Mesendoderm (in vitro differentiated cells): ENCODE results near the gene TEPSIN.

Experiments used
- DNase-seq: peaks from one replicate; pipeline ENCODE4 v3.0.0; 2013
- H2AK5ac ChIP-seq: 2 replicates; pipeline ENCODE4 v1.6.1; 2013; ENCODE audit warnings: low read length, inconsistent platforms
- H2BK120ac ChIP-seq: 2 replicates; pipeline ENCODE4 v1.6.1; 2013; ENCODE audit warnings: low read depth, mild to moderate bottlenecking, low read length, moderate library complexity, mixed read lengths
- H2BK15ac ChIP-seq: replicated peaks from 2 replicates; pipeline ENCODE4 v1.6.1; 2013; ENCODE audit warnings: low read depth, mild to moderate bottlenecking, moderate library complexity
- H2BK5ac ChIP-seq: 2 replicates; pipeline ENCODE4 v1.6.1; 2013; ENCODE audit warnings: low read length, inconsistent platforms
- H3K18ac ChIP-seq: 2 replicates; pipeline ENCODE4 v1.6.1; 2013; ENCODE audit warnings: mild to moderate bottlenecking, low read length, mixed read lengths
- H3K23ac ChIP-seq: one replicate; pipeline ENCODE4 v1.6.1; 2013; ENCODE audit warnings: low read length
- H3K27ac ChIP-seq: 2 replicates; pipeline ENCODE4 v1.5.1; 2013; ENCODE audit warnings: low read depth, mild to moderate bottlenecking, inconsistent platforms, low read length, moderate library complexity
- H3K27me3 ChIP-seq: 2 replicates; pipeline ENCODE4 v1.6.1; 2013; ENCODE audit warnings: low read length, control low read depth, mild to moderate bottlenecking, inconsistent platforms; ENCODE audit not compliant: insufficient read depth, poor library complexity
- H3K36me3 ChIP-seq: 2 replicates; pipeline ENCODE4 v1.6.1; 2013; ENCODE audit warnings: low read length, inconsistent platforms; ENCODE audit not compliant: control insufficient read depth, insufficient read depth
- H3K4ac ChIP-seq: one replicate; pipeline ENCODE4 v1.6.1; 2013; ENCODE audit warnings: low read depth, mild to moderate bottlenecking, low read length, moderate library complexity
- H3K4me1 ChIP-seq: 2 replicates; pipeline ENCODE4 v1.6.1; 2013; ENCODE audit warnings: low read depth, low read length, inconsistent platforms; ENCODE audit not compliant: control insufficient read depth
- H3K4me2 ChIP-seq: 2 replicates; pipeline ENCODE4 v1.6.1; 2013; ENCODE audit warnings: low read length
- H3K4me3 ChIP-seq: 2 replicates; pipeline ENCODE4 v1.5.1; 2013; ENCODE audit warnings: mild to moderate bottlenecking, low read length
- H3K56ac ChIP-seq: one replicate; pipeline ENCODE4 v1.6.1; 2013; ENCODE audit warnings: low read length
- H3K79me1 ChIP-seq: 2 replicates; pipeline ENCODE4 v1.6.1; 2013; ENCODE audit warnings: low read length, inconsistent platforms
- H3K79me2 ChIP-seq: 2 replicates; pipeline ENCODE4 v1.6.1; 2013; ENCODE audit warnings: mild to moderate bottlenecking, low read length; ENCODE audit not compliant: control insufficient read depth, insufficient read depth
- H3K9ac ChIP-seq: 2 replicates; pipeline ENCODE4 v1.6.1; 2013; ENCODE audit warnings: low read length, inconsistent platforms
- H4K5ac ChIP-seq: one replicate; pipeline ENCODE4 v1.6.1; 2013; ENCODE audit warnings: low read length
- H4K8ac ChIP-seq: one replicate; pipeline ENCODE4 v1.6.1; 2013; ENCODE audit warnings: low read depth, mild to moderate bottlenecking, control low read depth, low read length, moderate library complexity
- WGBS: extraction: QIAGEN DNeasy Blood & Tissue Kit; methylation state at CpG from one replicate; pipeline ENCODE4 v1.1.7; 2013; ENCODE audit warnings: low lambda C conversion rate, missing lambda C conversion rate; ENCODE audit not compliant: insufficient coverage; ENCODE audit errors: extremely low coverage; 5-methylcytosine and 5-hydroxymethylcytosine counted together

Gene TEPSIN

GRCh38 chr17:81265576-81265975 is 26.7 kb upstream of the TEPSIN start:
- Histone ChIP-seq H3K79me2 (no peaks in the 10 kb centered on the region), H3K18ac (no peak overlapping the region), H3K27ac (no peak overlapping the region), H2BK15ac (no peak overlapping the region), H4K8ac (no peak overlapping the region), H3K9ac (no peak overlapping the region), H3K4me1 (no peaks in the 10 kb centered on the region), H3K36me3 (no peaks in the 10 kb centered on the region), H2BK5ac (no peak overlapping the region), H3K23ac (no peak overlapping the region), H3K56ac (no peak overlapping the region), H3K4me2 (no peak overlapping the region), H3K27me3 (no peaks in the 10 kb centered on the region), H4K5ac (no peak overlapping the region), H3K4ac (no peak overlapping the region), H2AK5ac (no peak overlapping the region), H3K4me3 (no peak overlapping the region), H2BK120ac (no peak overlapping the region), H3K79me1 (no peaks in the 10 kb centered on the region)
- DNase-seq: no peak
- no CpG with 5 or more reads among the region's 22 CpGs for WGBS

GRCh38 chr17:81264640-81265039 is 25.8 kb upstream of the TEPSIN start:
- H3K4ac ChIP-seq: no peak overlapping the region
- H3K79me1 ChIP-seq: no peaks in the 10 kb centered on the region
- H2BK5ac ChIP-seq: no peak overlapping the region
- no peak overlapping the region for H4K5ac ChIP-seq
- no peaks in the 10 kb centered on the region for H3K36me3 ChIP-seq
- no peaks in the 10 kb centered on the region for H3K79me2 ChIP-seq
- no CpG with 5 or more reads among the region's 12 CpGs for WGBS
- no peaks in the 10 kb centered on the region for H3K27me3 ChIP-seq
- H3K18ac ChIP-seq: no peak overlapping the region
- no peak overlapping the region for H3K4me2 ChIP-seq
- H3K27ac ChIP-seq: no peak overlapping the region
- H3K9ac ChIP-seq: no peak overlapping the region
- DNase-seq: no peak
- no peak overlapping the region for H3K23ac ChIP-seq
- no peak overlapping the region for H4K8ac ChIP-seq
- H2BK120ac ChIP-seq: no peak overlapping the region
- H3K4me3 ChIP-seq: no peak overlapping the region
- no peak overlapping the region for H3K56ac ChIP-seq
- H3K4me1 ChIP-seq: no peaks in the 10 kb centered on the region
- no peak overlapping the region for H2AK5ac ChIP-seq
- H2BK15ac ChIP-seq: no peak overlapping the region

- no peak overlapping the region for H3K27ac ChIP-seq
- no peaks in the 10 kb centered on the region for H3K79me1 ChIP-seq
- no peak overlapping the region for H2BK5ac ChIP-seq
- no peak for DNase-seq
- no peak overlapping the region for H3K23ac ChIP-seq
- H4K8ac ChIP-seq: no peak overlapping the region
- H4K5ac ChIP-seq: no peak overlapping the region
- H3K4me2 ChIP-seq: no peak overlapping the region
- no peak overlapping the region for H3K56ac ChIP-seq
- no peak overlapping the region for H2BK120ac ChIP-seq
- no peaks in the 10 kb centered on the region for H3K79me2 ChIP-seq
- H3K36me3 ChIP-seq: peaks cover 1% of the 10 kb centered on the region
- no peak overlapping the region for H3K4ac ChIP-seq
- H3K18ac ChIP-seq: no peak overlapping the region
- no CpG with 5 or more reads among the region's 40 CpGs for WGBS
- no peak overlapping the region for H3K4me3 ChIP-seq
- H3K27me3 ChIP-seq: no peaks in the 10 kb centered on the region
- H2BK15ac ChIP-seq: no peak overlapping the region
- no peak overlapping the region for H2AK5ac ChIP-seq
- H3K4me1 ChIP-seq: no peaks in the 10 kb centered on the region
- H3K9ac ChIP-seq: no peak overlapping the region
These were observed 24.7 kb upstream of the TEPSIN start for GRCh38 chr17:81263371-81264181.

GRCh38 chr17:81261582-81262336 is 22.9 kb upstream of the TEPSIN start:
- Histone ChIP-seq H3K4me3 (no peak overlapping the region), H3K9ac (no peak overlapping the region), H2AK5ac (no peak overlapping the region), H2BK120ac (no peak overlapping the region), H3K4ac (no peak overlapping the region), H3K79me2 (no peaks in the 10 kb centered on the region), H3K4me2 (no peak overlapping the region), H2BK15ac (no peak overlapping the region), H3K27ac (no peak overlapping the region), H4K8ac (no peak overlapping the region), H3K4me1 (no peaks in the 10 kb centered on the region), H3K56ac (no peak overlapping the region), H2BK5ac (no peak overlapping the region), H3K27me3 (no peaks in the 10 kb centered on the region), H3K36me3 (peaks cover 1% of the 10 kb centered on the region), H3K18ac (no peak overlapping the region), H4K5ac (no peak overlapping the region), H3K23ac (no peak overlapping the region), H3K79me1 (no peaks in the 10 kb centered on the region)
- DNase-seq: no peak
- no CpG with 5 or more reads among the region's 36 CpGs for WGBS

- no peak overlapping the region for H2BK120ac ChIP-seq
- H3K4me1 ChIP-seq: no peaks in the 10 kb centered on the region
- no peak for DNase-seq
- no CpG with 5 or more reads among the region's 18 CpGs for WGBS
- peaks cover 1% of the 10 kb centered on the region for H3K36me3 ChIP-seq
- no peak overlapping the region for H3K4me3 ChIP-seq
- no peaks in the 10 kb centered on the region for H3K79me1 ChIP-seq
- H3K18ac ChIP-seq: no peak overlapping the region
- no peak overlapping the region for H4K5ac ChIP-seq
- H3K4me2 ChIP-seq: no peak overlapping the region
- no peak overlapping the region for H4K8ac ChIP-seq
- H3K23ac ChIP-seq: no peak overlapping the region
- no peak overlapping the region for H3K56ac ChIP-seq
- H3K79me2 ChIP-seq: no peaks in the 10 kb centered on the region
- no peak overlapping the region for H3K27ac ChIP-seq
- no peaks in the 10 kb centered on the region for H3K27me3 ChIP-seq
- no peak overlapping the region for H3K9ac ChIP-seq
- H2BK5ac ChIP-seq: no peak overlapping the region
- no peak overlapping the region for H2BK15ac ChIP-seq
- no peak overlapping the region for H3K4ac ChIP-seq
- no peak overlapping the region for H2AK5ac ChIP-seq
These were observed 22.2 kb upstream of the TEPSIN start for GRCh38 chr17:81261096-81261495.
